Sigmoid colon (tissue), 7 donors: ENCODE measurements around the gene ZDHHC1. TPM values are rescaled to one million over a fixed set of nuclear protein-coding genes. Genes with fewer than 3 reads are reported as not detected.

ENCODE experiments used
- DNase-seq: peaks from one replicate; pipeline ENCODE4 v3.0.0-alpha.2; 2019
- H3K27ac ChIP-seq, 4 donors: fragments of 200-600 bp; sonication (generic); one replicate each; pipeline ENCODE4 v1.5.1; 2016 to 2019; ENCODE audit warnings: mild to moderate bottlenecking in 1 of 4
- H3K27me3 ChIP-seq, 3 donors: fragments of 200-600 bp; sonication (generic); one replicate each; pipeline ENCODE4 v1.5.1; 2019; ENCODE audit warnings: mild to moderate bottlenecking in 1 of 3
- H3K36me3 ChIP-seq, 4 donors: fragments of 200-600 bp; sonication (generic); one replicate each; pipeline ENCODE4 v1.5.1; 2016 to 2019
- H3K4me1 ChIP-seq, 4 donors: fragments of 200-600 bp; sonication (generic); one replicate each; pipeline ENCODE4 v1.5.1; 2017 to 2019
- H3K4me3 ChIP-seq, 4 donors: fragments of 200-600 bp; sonication (generic); one replicate each; pipeline ENCODE4 v1.5.1; 2017 to 2019; ENCODE audit warnings: mild to moderate bottlenecking in 2 of 4, moderate library complexity in 1 of 4
- H3K9me3 ChIP-seq, 4 donors: fragments of 200-600 bp in 3 of 4; sonication (generic) in 3 of 4; one replicate each; pipeline versions ENCODE4 v1.5.1 to v1.6.1; 2013 to 2019
- CTCF ChIP-seq, 4 experiments: fragments of 450-650 bp in 3 of 4; fragments of 200-600 bp in 1 of 4; IDR thresholded peaks; one replicate each; pipeline ENCODE4 v1.5.1; 2016 to 2019; ENCODE audit warnings: antibody characterized with exemption in 4 of 4, mild to moderate bottlenecking in 3 of 4, moderate library complexity in 2 of 4
- EP300 ChIP-seq, 4 donors: sonication (generic); formaldehyde crosslinking; IDR thresholded peaks; one replicate each; pipeline ENCODE4 v1.6.1; 2017; ENCODE audit warnings: antibody characterized with exemption in 4 of 4
- POLR2A ChIP-seq, 2 donors: fragments of 450-650 bp; IDR thresholded peaks; one replicate each; pipeline ENCODE4 v1.6.1; 2016; ENCODE audit warnings: antibody characterized with exemption in 2 of 2, mild to moderate bottlenecking in 2 of 2, moderate library complexity in 2 of 2
- POLR2AphosphoS5 ChIP-seq, 4 donors: sonication (generic); formaldehyde crosslinking; IDR thresholded peaks; one replicate each; pipeline ENCODE4 v1.6.1; 2017; ENCODE audit warnings: antibody characterized with exemption in 4 of 4
- WGBS, 2 donors: extraction: QIAGEN DNeasy Blood & Tissue Kit; methylation state at CpG; one replicate each; pipeline ENCODE4 v1.1.7; 2013; 5-methylcytosine and 5-hydroxymethylcytosine counted together
- intact Hi-C: fragments of 100-400 bp; cut with DNase I; formaldehyde crosslinking; loops from one replicate; pipeline ENCODE4 v1.15.1; 2023
- polyA plus RNA-seq, 3 donors: library from polyadenylated mRNA; stranded (reverse); fragments of 200-250 nt; gene quantifications; one replicate each; pipeline ENCODE4 v1.2.3, GENCODE V29; 2013
- total RNA-seq, 4 donors: library from RNA; depleted of rRNA; stranded (reverse); fragments of >200 nt; gene quantifications; one replicate each; pipeline ENCODE4 v1.1.0, GENCODE V29; 2016
- donor health status: healthy with polysubstance abuse.
- donor health status: Bipolar disorder and iron deficiency.
- donor health status: healthy.

Gene ZDHHC1
- total and polyA plus RNA-seq, 7 donors = 4.2 to 18.3 (median 12.7) TPM

- TF ChIP-seq POLR2AphosphoS5 (IDR thresholded peaks at IDR 0.05) = no peak
- TF ChIP-seq EP300 (IDR thresholded peaks at IDR 0.05) = no peak
- TF ChIP-seq CTCF (IDR thresholded peaks at IDR 0.05) = no peak
- TF ChIP-seq POLR2A (IDR thresholded peaks at IDR 0.05) = no peak
- peaks cover 0 to 27% (median 26%) of the 10 kb centered on the region in 4 donors for H3K4me1 ChIP-seq
- no peak overlapping the region for H3K27ac ChIP-seq
- intact Hi-C loops = loop anchor here (2.0 kb wide), 1 partner anchor 22 kb away; no protein-coding TSS in a partner anchor
- H3K4me3 ChIP-seq = peak overlapping the region in 1 of 4 donors; percentile 48
- WGBS, 2 donors = 30 to 63% methylated on average over 5 of the region's 5 CpGs
- H3K9me3 ChIP-seq = no peaks in the 10 kb centered on the region
- DNase-seq = no peak
- H3K27me3 ChIP-seq = peaks cover 6 to 22% (median 11%) of the 10 kb centered on the region in 3 donors
- H3K36me3 ChIP-seq = peaks cover 0 to 12% (median 3%) of the 10 kb centered on the region in 4 donors
Observed at GRCh38 chr16:67432506-67432890, 16.2 kb upstream of the ZDHHC1 start.

- Histone ChIP-seq H3K27me3 (peaks cover 6 to 25% (median 11%) of the 10 kb centered on the region in 3 donors), H3K4me3 (peak overlapping the region in 3 of 4 donors; percentile 48 to 55 (median 48)), H3K27ac (peak overlapping the region; percentile 32 to 62 (median 59)), H3K36me3 (peaks cover 0 to 7% (median 0%) of the 10 kb centered on the region in 4 donors), H3K4me1 (peaks cover 0 to 27% (median 26%) of the 10 kb centered on the region in 4 donors), H3K9me3 (no peaks in the 10 kb centered on the region)
- TF ChIP-seq CTCF (IDR thresholded peaks at IDR 0.05) = no peak
- no peak for TF ChIP-seq EP300 (IDR thresholded peaks at IDR 0.05)
- TF ChIP-seq POLR2AphosphoS5 (IDR thresholded peaks at IDR 0.05) = no peak
- TF ChIP-seq POLR2A (IDR thresholded peaks at IDR 0.05) = no peak
- intact Hi-C loops = loop anchor here (2.0 kb wide), 1 partner anchor 23 kb away; no protein-coding TSS in a partner anchor
- WGBS, 2 donors = 7 to 35% methylated on average over 13 of the region's 13 CpGs
- DNase-seq = no peak
Observed at GRCh38 chr16:67431775-67432505, 15.7 kb upstream of the ZDHHC1 start.

- WGBS, 2 donors = 1% methylated on average over 87 of the region's 87 CpGs
- intact Hi-C loops = no loop called here
- Histone ChIP-seq H3K9me3 (no peaks in the 10 kb centered on the region), H3K36me3 (no peaks in the 10 kb centered on the region), H3K4me3 (peak within 1 kb of the TSS; percentile 34 to 55 (median 48)), H3K4me1 (peaks cover 0 to 27% (median 26%) of the 10 kb centered on the region in 4 donors), H3K27me3 (peaks cover 6 to 33% (median 11%) of the 10 kb centered on the region in 3 donors), H3K27ac (peak within 1 kb of the TSS; percentile 46 to 62 (median 59))
- TF ChIP-seq POLR2AphosphoS5 (IDR thresholded peaks at IDR 0.05) = no peak
- no peak for TF ChIP-seq EP300 (IDR thresholded peaks at IDR 0.05)
- no peak for TF ChIP-seq CTCF (IDR thresholded peaks at IDR 0.05)
- no peak for TF ChIP-seq POLR2A (IDR thresholded peaks at IDR 0.05)
- DNase-seq = no peak
Observed at GRCh38 chr16:67430977-67431774, 14.9 kb upstream of the ZDHHC1 start, which contains the start of gene HSD11B2. Gene HSD11B2, plus strand, starts transcription at chr16:67431121. Its CDS starts 128 bp downstream, at chr16:67431249.

DNA sequence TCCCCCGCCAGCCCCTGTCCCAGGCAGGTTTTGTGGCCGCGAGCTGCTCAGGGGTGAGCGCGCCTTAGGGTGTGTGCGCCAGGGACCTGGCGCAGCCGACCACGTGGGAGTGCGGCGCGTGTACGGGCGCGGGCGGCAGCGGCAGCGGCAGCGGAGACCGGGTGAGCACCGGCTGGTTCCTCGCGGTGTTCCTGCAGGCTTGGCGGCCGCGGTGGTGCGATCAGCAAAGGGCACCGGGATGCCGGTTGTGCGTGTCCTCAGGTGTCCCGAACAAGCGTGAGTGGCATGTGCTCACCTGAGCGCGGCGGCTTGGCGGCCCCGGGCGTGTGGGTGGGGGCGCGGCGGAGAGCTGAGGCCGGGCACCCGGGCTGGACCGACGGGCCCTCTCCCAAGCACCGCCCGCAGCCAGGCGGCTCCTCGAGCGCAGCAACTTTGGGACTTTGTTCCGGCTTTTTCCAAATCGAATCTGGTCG is 14.3 kb upstream of the ZDHHC1 start:
- peak overlapping the region; percentile 34 to 55 (median 48) for H3K4me3 ChIP-seq
- 1% methylated on average over 53 of the region's 53 CpGs for WGBS, 2 donors
- no peaks in the 10 kb centered on the region for H3K36me3 ChIP-seq
- intact Hi-C loops = no loop called here
- peak overlapping the region; percentile 46 to 62 (median 59) for H3K27ac ChIP-seq
- DNase-seq = no peak
- H3K9me3 ChIP-seq = no peaks in the 10 kb centered on the region
- TF ChIP-seq CTCF (IDR thresholded peaks at IDR 0.05) (no peak), POLR2AphosphoS5 (IDR thresholded peaks at IDR 0.05) (no peak), EP300 (IDR thresholded peaks at IDR 0.05) (no peak), POLR2A (IDR thresholded peaks at IDR 0.05) (no peak)
- H3K4me1 ChIP-seq = peaks cover 0 to 27% (median 26%) of the 10 kb centered on the region in 4 donors
- peaks cover 6 to 34% (median 11%) of the 10 kb centered on the region in 3 donors for H3K27me3 ChIP-seq
